Endothelial cell of hepatic sinusoid (primary cell): ENCODE measurements around the gene DTNB.

Experiments used
- in situ Hi-C: cut with HindIII; loops from 2 replicates; pipeline ENCODE4 v1.10.0; 2017; ENCODE audit warnings: low sequenced_read_pairs

Gene DTNB

GRCh38 chr2:25592766-25593292, 80.5 kb downstream of the DTNB start:
- in situ Hi-C loops, result loop anchor here (10.0 kb wide), 1 partner anchor 72 kb away; no protein-coding TSS in a partner anchor

GRCh38 chr2:25590921-25591505, 82.4 kb downstream of the DTNB start:
- in situ Hi-C loops, result loop anchor here (10.0 kb wide), 1 partner anchor 74 kb away; no protein-coding TSS in a partner anchor

GRCh38 chr2:25589676-25590205, 83.6 kb downstream of the DTNB start:
- in situ Hi-C loops, result loop anchor here (10.0 kb wide), 1 partner anchor 75 kb away; no protein-coding TSS in a partner anchor

- in situ Hi-C loops, result no loop called here
Observed at GRCh38 chr2:25588576-25588975, 84.8 kb downstream of the DTNB start.

- in situ Hi-C loops, result no loop called here
Observed at GRCh38 chr2:25587361-25587760, 86.0 kb downstream of the DTNB start.

GRCh38 chr2:25586726-25587144, 86.6 kb downstream of the DTNB start:
- in situ Hi-C loops, result no loop called here

- in situ Hi-C loops, result no loop called here
Observed at GRCh38 chr2:25585189-25585588, 88.2 kb downstream of the DTNB start.

GRCh38 chr2:25582077-25582830, 91.1 kb downstream of the DTNB start:
- in situ Hi-C loops, result no loop called here

- in situ Hi-C loops, result no loop called here
Observed at GRCh38 chr2:25576596-25576995, 96.8 kb downstream of the DTNB start.

GRCh38 chr2:25572638-25573037, 100.7 kb downstream of the DTNB start:
- in situ Hi-C loops, result no loop called here

GRCh38 chr2:25570161-25570845, 103.1 kb downstream of the DTNB start:
- in situ Hi-C loops, result no loop called here

- in situ Hi-C loops, result no loop called here
Observed at GRCh38 chr2:25567406-25567805, 106.0 kb downstream of the DTNB start.

- in situ Hi-C loops, result no loop called here
Observed at GRCh38 chr2:25566694-25567093, 106.7 kb downstream of the DTNB start.

- in situ Hi-C loops, result no loop called here
Observed at GRCh38 chr2:25566094-25566493, 107.3 kb downstream of the DTNB start.

GRCh38 chr2:25561136-25561850, 112.1 kb downstream of the DTNB start:
- in situ Hi-C loops, result no loop called here

GRCh38 chr2:25559148-25559547, 114.2 kb downstream of the DTNB start:
- in situ Hi-C loops, result no loop called here

GRCh38 chr2:25558262-25558661, 115.1 kb downstream of the DTNB start:
- in situ Hi-C loops, result no loop called here

GRCh38 chr2:25557179-25558036, 116.0 kb downstream of the DTNB start:
- in situ Hi-C loops, result no loop called here

GRCh38 chr2:25552318-25552717, 121.1 kb downstream of the DTNB start:
- in situ Hi-C loops, result no loop called here

- in situ Hi-C loops, result no loop called here
Observed at GRCh38 chr2:25551316-25551715, 122.1 kb downstream of the DTNB start.
